HCT116 (cell line): ENCODE measurements around the gene KCNAB3. TPM values are rescaled to one million over a fixed set of nuclear protein-coding genes. Genes with fewer than 3 reads are reported as not detected.
A peak's percentile ranks its signal among the peaks of the same experiment; 100 is the strongest.

Experiments used
- ATAC-seq: fragments of 200-7000 bp; cut with Tn5 transposase; 2 replicates; pipeline ENCODE4 v1.9.1; 2020; ENCODE audit warnings: mild to moderate bottlenecking, moderate library complexity
- BruUV-seq: library from RNA; stranded (reverse); fragments of 400-500 nt; replicated peaks from 2 replicates; lab custom pipeline; 2021; lab: Mats Ljungman, UMichigan
- CTCF ChIA-PET: fragments of 300-600 bp; sonication (Branson Sonifier 250); formaldehyde crosslinking; loops from one replicate; lab custom pipeline; 2021; ENCODE audit warnings: antibody characterized with exemption; lab: Charles Lee
- POLR2A ChIA-PET: fragments of 300-600, 350-600 bp; sonication (Branson Sonifier 250); formaldehyde crosslinking; loops from one replicate; lab custom pipeline; 2021; ENCODE audit warnings: antibody characterized with exemption; lab: Charles Lee
- RAD21 ChIA-PET, 2 experiments: fragments of 300-600 bp; sonication (Branson Sonifier 250); formaldehyde crosslinking; loops; one replicate each; lab custom pipeline; 2023; ENCODE audit warnings: low total read pairs in 2 of 2; ENCODE audit not compliant: uncharacterized antibody in 2 of 2, unreplicated experiment in 2 of 2, low non-redundant PET in 1 of 2; lab: Charles Lee
- DNase-seq: peaks from one replicate; pipeline ENCODE4 v3.0.0-alpha.2; 2010; ENCODE audit warnings: low read depth, low spot score
- H2AFZ ChIP-seq: fragments of 200-600 bp; shearing (Covaris generic), sonication (generic); 2 replicates; pipeline ENCODE4 v1.6.1; 2017; ENCODE audit warnings: low read depth, mixed run types, mixed read lengths, antibody characterized with exemption, low read length; ENCODE audit not compliant: poor library complexity, severe bottlenecking
- H3K27ac ChIP-seq: 2 replicates; pipeline ENCODE4 v1.5.1; 2012; ENCODE audit warnings: low read depth, low read length
- H3K27me3 ChIP-seq: fragments of 200-600 bp; sonication (generic); 2 replicates; pipeline ENCODE4 v1.6.1; 2016; ENCODE audit warnings: mixed run types, low read length, mixed read lengths; ENCODE audit not compliant: insufficient read depth
- H3K36me3 ChIP-seq, 2 experiments: fragments of 200-500 bp in 1 of 2; fragments of 200-600 bp in 1 of 2; sonication (Bioruptor generic) in 1 of 2; sonication (generic) in 1 of 2; 2 replicates each; pipeline versions ENCODE4 v1.5.1 to v1.6.1; 2014 to 2016; ENCODE audit warnings: low read length in 2 of 2, inconsistent platforms in 1 of 2, mixed read lengths in 1 of 2, mixed run types in 1 of 2; ENCODE audit not compliant: insufficient read depth in 2 of 2, control insufficient read depth in 1 of 2
- H3K4me1 ChIP-seq, 2 experiments: fragments of 200-600 bp in 1 of 2; sonication (generic) in 1 of 2; 2 replicates each; pipeline versions ENCODE4 v1.5.1 to v1.6.1; 2012 to 2017; ENCODE audit warnings: low read length in 2 of 2, inconsistent platforms in 1 of 2, mild to moderate bottlenecking in 1 of 2, mixed read lengths in 1 of 2, mixed run types in 1 of 2, moderate library complexity in 1 of 2; ENCODE audit not compliant: insufficient read depth in 2 of 2, control insufficient read depth in 1 of 2
- H3K4me2 ChIP-seq: fragments of 200-600 bp; sonication (generic); 2 replicates; pipeline ENCODE4 v1.6.1; 2017; ENCODE audit warnings: mixed run types, low read length, mixed read lengths
- H3K4me3 ChIP-seq, 2 experiments: fragments of 200-600 bp in 1 of 2; sonication (generic) in 1 of 2; replicated peaks in 1 of 2; 2 replicates each; pipeline ENCODE4 v1.5.1; 2011 to 2016; ENCODE audit warnings: low read length in 2 of 2, control low read depth in 1 of 2, low read depth in 1 of 2, mild to moderate bottlenecking in 1 of 2, mixed read lengths in 1 of 2, mixed run types in 1 of 2
- H3K79me2 ChIP-seq: fragments of 200-600 bp; sonication (generic); 2 replicates; pipeline ENCODE4 v1.6.1; 2017; ENCODE audit warnings: mild to moderate bottlenecking, mixed run types, low read length, moderate library complexity, mixed read lengths; ENCODE audit not compliant: insufficient read depth
- H3K9ac ChIP-seq: fragments of 200-600 bp; sonication (generic); 2 replicates; pipeline ENCODE4 v1.6.1; 2016; ENCODE audit warnings: low read length, mixed read lengths
- H3K9me2 ChIP-seq: fragments of 200-600 bp; sonication (generic), shearing (Covaris generic); 2 replicates; pipeline ENCODE4 v1.6.1; 2017; ENCODE audit warnings: mixed run types, mild to moderate bottlenecking, moderate library complexity; ENCODE audit not compliant: insufficient read depth
- H3K9me3 ChIP-seq, 2 experiments: fragments of 200-500 bp in 1 of 2; fragments of 200-600 bp in 1 of 2; sonication (Bioruptor generic) in 1 of 2; sonication (generic) in 1 of 2; 2 replicates each; pipeline ENCODE4 v1.6.1; 2014 to 2017; ENCODE audit warnings: low read length in 2 of 2, mixed read lengths in 2 of 2, inconsistent platforms in 1 of 2, low read depth in 1 of 2, mild to moderate bottlenecking in 1 of 2, mixed run types in 1 of 2, moderate library complexity in 1 of 2; ENCODE audit not compliant: control insufficient read depth in 1 of 2, insufficient read depth in 1 of 2
- H4K20me1 ChIP-seq: fragments of 200-600 bp; sonication (generic), shearing (Covaris generic); 2 replicates; pipeline ENCODE4 v1.6.1; 2017; ENCODE audit warnings: mixed run types, mild to moderate bottlenecking, moderate library complexity; ENCODE audit not compliant: insufficient read depth
- CBX3 ChIP-seq: IDR thresholded peaks from 2 replicates; pipeline ENCODE4 v1.6.1; 2012; ENCODE audit warnings: low read depth
- CEBPB ChIP-seq: IDR thresholded peaks from 2 replicates; pipeline ENCODE4 v1.6.1; 2012; ENCODE audit warnings: low read depth
- ELF1 ChIP-seq: IDR thresholded peaks from 2 replicates; pipeline ENCODE4 v1.6.1; 2012; ENCODE audit warnings: low read depth, borderline replicate concordance
- FOSL1 ChIP-seq: IDR thresholded peaks from 2 replicates; pipeline ENCODE4 v1.6.1; 2012; ENCODE audit warnings: low read depth
- JUND ChIP-seq: IDR thresholded peaks from 2 replicates; pipeline ENCODE4 v1.6.1; 2012
- MAX ChIP-seq: IDR thresholded peaks from 2 replicates; pipeline ENCODE4 v1.6.1; 2012
- POLR2A ChIP-seq: IDR thresholded peaks from 2 replicates; pipeline ENCODE4 v1.7.0; 2011; ENCODE audit warnings: borderline replicate concordance; ENCODE audit not compliant: insufficient read depth, insufficient read length; ENCODE audit errors: extremely low read depth
- POLR2AphosphoS5 ChIP-seq: IDR thresholded peaks from 2 replicates; pipeline ENCODE4 v1.6.1; 2011; ENCODE audit warnings: mild to moderate bottlenecking, low read depth, low read length, moderate library complexity
- RAD21 ChIP-seq: IDR thresholded peaks from 2 replicates; pipeline ENCODE4 v1.6.1; 2012; ENCODE audit warnings: low read depth, mild to moderate bottlenecking
- SIN3A ChIP-seq: IDR thresholded peaks from 2 replicates; pipeline ENCODE4 v1.6.1; 2012; ENCODE audit warnings: low read depth
- SP1 ChIP-seq: IDR thresholded peaks from 2 replicates; pipeline ENCODE4 v1.6.1; 2012; ENCODE audit warnings: low read depth
- TCF7L2 ChIP-seq: IDR thresholded peaks from 2 replicates; pipeline ENCODE4 v1.7.0; 2011; ENCODE audit warnings: borderline replicate concordance, inconsistent platforms; ENCODE audit not compliant: insufficient read depth, insufficient read length; ENCODE audit errors: extremely low read depth
- intact Hi-C: fragments of 100-400 bp; cut with micrococcal nuclease; formaldehyde crosslinking; loops from 2 replicates; pipeline ENCODE4 v1.10.0; 2022
- total RNA-seq: library from RNA; stranded (reverse); gene quantifications from one replicate; pipeline ENCODE4 v1.2.1, GENCODE V29; 2021; ENCODE audit not compliant: unreplicated experiment
- TF ChIP-seq, protein P1 (sequence below), 3 experiments: fragments of 200-600 bp in 1 of 3; sonication (generic) in 1 of 3; IDR thresholded peaks in 2 of 3; conservative IDR thresholded peaks in 1 of 3; 2 replicates each; pipeline ENCODE4 v1.5.1; 2012 to 2017; ENCODE audit warnings: low read depth in 2 of 3, low read length in 2 of 3, antibody characterized with exemption in 1 of 3, borderline replicate concordance in 1 of 3, control low read depth in 1 of 3, mild to moderate bottlenecking in 1 of 3, mixed read lengths in 1 of 3, mixed run types in 1 of 3, moderate library complexity in 1 of 3; ENCODE audit not compliant: insufficient read depth in 1 of 3
- TF ChIP-seq, protein P2 (sequence below): IDR thresholded peaks from 2 replicates; pipeline ENCODE4 v1.6.1; 2012; ENCODE audit warnings: low read depth

Gene KCNAB3
- total RNA-seq, 1 experiment from 2014 or later, result 7.1 TPM

DNA sequence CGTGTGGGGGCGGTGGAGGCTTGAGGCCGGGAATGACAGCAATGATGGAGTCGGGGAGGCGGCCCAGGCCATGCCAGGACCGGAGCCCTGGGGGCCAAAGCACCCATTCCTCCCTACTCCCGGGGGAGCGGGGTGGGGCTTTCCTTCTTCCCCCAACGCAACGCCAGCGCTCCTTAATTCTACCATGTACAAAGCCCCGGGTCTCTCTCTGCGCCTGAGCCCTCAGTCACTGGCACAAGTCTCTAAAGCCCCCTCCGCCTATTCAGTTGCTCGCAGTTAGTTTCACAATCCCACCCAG, 13.3 kb downstream of the KCNAB3 start (continued):
- TF ChIP-seq MAX (no peak), JUND (no peak), ELF1 (no peak), RAD21 (no peak), POLR2AphosphoS5 (no peak), FOSL1 (no peak), TCF7L2 (no peak), SP1 (no peak), POLR2A (no peak)
- TF ChIP-seq, protein P1, sequence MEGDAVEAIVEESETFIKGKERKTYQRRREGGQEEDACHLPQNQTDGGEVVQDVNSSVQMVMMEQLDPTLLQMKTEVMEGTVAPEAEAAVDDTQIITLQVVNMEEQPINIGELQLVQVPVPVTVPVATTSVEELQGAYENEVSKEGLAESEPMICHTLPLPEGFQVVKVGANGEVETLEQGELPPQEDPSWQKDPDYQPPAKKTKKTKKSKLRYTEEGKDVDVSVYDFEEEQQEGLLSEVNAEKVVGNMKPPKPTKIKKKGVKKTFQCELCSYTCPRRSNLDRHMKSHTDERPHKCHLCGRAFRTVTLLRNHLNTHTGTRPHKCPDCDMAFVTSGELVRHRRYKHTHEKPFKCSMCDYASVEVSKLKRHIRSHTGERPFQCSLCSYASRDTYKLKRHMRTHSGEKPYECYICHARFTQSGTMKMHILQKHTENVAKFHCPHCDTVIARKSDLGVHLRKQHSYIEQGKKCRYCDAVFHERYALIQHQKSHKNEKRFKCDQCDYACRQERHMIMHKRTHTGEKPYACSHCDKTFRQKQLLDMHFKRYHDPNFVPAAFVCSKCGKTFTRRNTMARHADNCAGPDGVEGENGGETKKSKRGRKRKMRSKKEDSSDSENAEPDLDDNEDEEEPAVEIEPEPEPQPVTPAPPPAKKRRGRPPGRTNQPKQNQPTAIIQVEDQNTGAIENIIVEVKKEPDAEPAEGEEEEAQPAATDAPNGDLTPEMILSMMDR (IDR thresholded peaks at IDR 0.05 in 2 of 3, conservative IDR thresholded peaks at IDR 0.05 in 1 of 3; ENCODE audit: borderline replicate concordance in 1 of 3, insufficient read depth in 1 of 3, low read depth in 2 of 3, low read length in 2 of 3), result no peak

DNA sequence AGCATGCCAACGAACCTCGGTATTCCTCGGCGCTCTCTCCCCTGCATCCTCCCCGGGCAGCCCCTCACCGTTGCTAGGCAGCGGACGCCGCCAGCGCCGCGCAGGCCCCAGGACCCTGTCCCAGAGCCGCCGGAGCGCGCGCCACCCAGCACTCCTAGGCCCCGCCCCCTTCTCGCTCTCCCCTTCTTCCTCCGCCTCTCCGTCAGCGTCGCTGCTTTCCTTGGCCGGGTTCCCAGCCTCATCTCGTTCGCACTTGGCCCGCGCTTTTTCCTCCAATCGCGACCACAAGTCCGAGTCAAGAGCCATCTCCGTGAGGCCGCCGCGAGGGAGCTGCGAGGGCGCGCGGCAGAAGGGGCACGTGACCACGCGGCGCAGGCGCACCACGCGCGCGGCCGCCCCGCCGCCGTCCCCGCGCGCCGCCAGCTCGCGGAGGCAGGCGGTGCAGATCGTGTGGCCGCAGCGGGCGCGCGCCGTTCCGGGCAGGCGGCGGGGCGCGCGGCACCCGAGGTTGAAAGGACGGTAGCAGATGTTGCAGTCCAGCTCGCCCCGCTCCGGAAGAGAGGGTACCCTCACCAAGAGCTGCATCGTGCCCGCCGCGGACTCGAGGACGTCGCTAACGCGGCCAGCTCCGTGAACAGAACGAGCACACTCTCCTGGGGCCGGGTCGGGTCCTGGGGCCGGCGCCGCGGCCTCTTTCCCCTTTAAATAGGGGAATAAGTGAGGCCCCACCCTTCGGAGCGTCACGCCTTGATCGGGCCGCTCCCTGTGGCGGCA, 13.9 kb downstream of the KCNAB3 start, which contains the start of gene RNF227:
RNF227 (minus strand) TSS at position 679 of the 774 bp plus-strand sequence; CDS start at position 585, 94 bp downstream.
- ATAC-seq (peak; percentile 63), DNase-seq (peak; percentile 63)
- Histone ChIP-seq H3K36me3 (peaks cover 2 to 3% of the 10 kb centered on the region in 2 experiments; a peak in 1 of 4 replicates), H2AFZ (no peak within 1 kb of the TSS), H3K9me3 (no peaks in the 10 kb centered on the region), H3K4me3 (peak within 1 kb of the TSS; percentile 19 to 28), H3K9me2 (no peaks in the 10 kb centered on the region), H3K27me3 (no peaks in the 10 kb centered on the region), H3K79me2 (no peaks in the 10 kb centered on the region), H3K27ac (peak within 1 kb of the TSS; percentile 38; the same call in 1 of the 2 replicates), H3K4me2 (peak within 1 kb of the TSS; percentile 62), H4K20me1 (no peaks in the 10 kb centered on the region), H3K9ac (0 out of 2 replicates have a peak within 1 kb of the TSS, but pooled peaks have one; percentile 13), H3K4me1 (peaks cover 10 to 28% of the 10 kb centered on the region in 2 experiments; a peak in 3 of 4 replicates)
- intact Hi-C loops, result no loop called here
- ChIA-PET CTCF (interaction anchor here (1.7 kb wide), 1 partner anchor 126 kb away, joined by 5 read pairs; no protein-coding TSS in a partner anchor), POLR2A (interaction anchor here (1.0 kb wide), 1 partner anchor 77 kb away, joined by 3 read pairs; no protein-coding TSS in a partner anchor), RAD21 (no interaction called here)
- no TSS peak for BruUV-seq
- TF ChIP-seq CEBPB, result no peak
- 0 out of 2 replicates have a peak, but pooled peaks have one; percentile 35 for TF ChIP-seq CBX3
- TF ChIP-seq TCF7L2, result no peak
- TF ChIP-seq SP1, result no peak
- TF ChIP-seq, protein P2, sequence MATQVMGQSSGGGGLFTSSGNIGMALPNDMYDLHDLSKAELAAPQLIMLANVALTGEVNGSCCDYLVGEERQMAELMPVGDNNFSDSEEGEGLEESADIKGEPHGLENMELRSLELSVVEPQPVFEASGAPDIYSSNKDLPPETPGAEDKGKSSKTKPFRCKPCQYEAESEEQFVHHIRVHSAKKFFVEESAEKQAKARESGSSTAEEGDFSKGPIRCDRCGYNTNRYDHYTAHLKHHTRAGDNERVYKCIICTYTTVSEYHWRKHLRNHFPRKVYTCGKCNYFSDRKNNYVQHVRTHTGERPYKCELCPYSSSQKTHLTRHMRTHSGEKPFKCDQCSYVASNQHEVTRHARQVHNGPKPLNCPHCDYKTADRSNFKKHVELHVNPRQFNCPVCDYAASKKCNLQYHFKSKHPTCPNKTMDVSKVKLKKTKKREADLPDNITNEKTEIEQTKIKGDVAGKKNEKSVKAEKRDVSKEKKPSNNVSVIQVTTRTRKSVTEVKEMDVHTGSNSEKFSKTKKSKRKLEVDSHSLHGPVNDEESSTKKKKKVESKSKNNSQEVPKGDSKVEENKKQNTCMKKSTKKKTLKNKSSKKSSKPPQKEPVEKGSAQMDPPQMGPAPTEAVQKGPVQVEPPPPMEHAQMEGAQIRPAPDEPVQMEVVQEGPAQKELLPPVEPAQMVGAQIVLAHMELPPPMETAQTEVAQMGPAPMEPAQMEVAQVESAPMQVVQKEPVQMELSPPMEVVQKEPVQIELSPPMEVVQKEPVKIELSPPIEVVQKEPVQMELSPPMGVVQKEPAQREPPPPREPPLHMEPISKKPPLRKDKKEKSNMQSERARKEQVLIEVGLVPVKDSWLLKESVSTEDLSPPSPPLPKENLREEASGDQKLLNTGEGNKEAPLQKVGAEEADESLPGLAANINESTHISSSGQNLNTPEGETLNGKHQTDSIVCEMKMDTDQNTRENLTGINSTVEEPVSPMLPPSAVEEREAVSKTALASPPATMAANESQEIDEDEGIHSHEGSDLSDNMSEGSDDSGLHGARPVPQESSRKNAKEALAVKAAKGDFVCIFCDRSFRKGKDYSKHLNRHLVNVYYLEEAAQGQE, result no peak
- TF ChIP-seq SIN3A, result no peak
- TF ChIP-seq JUND, result no peak
- TF ChIP-seq FOSL1, result no peak
- peak; percentile 93 for TF ChIP-seq MAX
- TF ChIP-seq, protein P1 (IDR thresholded peaks at IDR 0.05 in 2 of 3, conservative IDR thresholded peaks at IDR 0.05 in 1 of 3; ENCODE audit: borderline replicate concordance in 1 of 3, insufficient read depth in 1 of 3, low read depth in 2 of 3, low read length in 2 of 3), result no peak
- no peak for TF ChIP-seq POLR2A
